ENCODE measurements around the gene EDEM1. TPM values are rescaled to one million over a fixed set of nuclear protein-coding genes. Genes with fewer than 3 reads are reported as not detected.

The EDEM1 gene
- total RNA-seq, 1 donor from 2014 or later: 88.6 TPM

GRCh38 chr3:5198313-5198677, 10.8 kb downstream of the EDEM1 start:
- Histone ChIP-seq H3K27me3 (no peaks in the 10 kb centered on the region), H3K4me1 (peaks cover 59% of the 10 kb centered on the region), H3K9me3 (no peaks in the 10 kb centered on the region), H3K4me3 (no peak overlapping the region), H3K27ac (peak overlapping the region; percentile 31), H3K36me3 (peaks cover 61% of the 10 kb centered on the region)
- intact Hi-C loops (cut with DNase I): no loop called here
- DNase-seq (no peak), ATAC-seq (no peak)
- no peak for TF ChIP-seq CTCF (IDR thresholded peaks at IDR 0.05)

GRCh38 chr3:5198986-5199731, 11.7 kb downstream of the EDEM1 start:
- H3K9me3 ChIP-seq: no peaks in the 10 kb centered on the region
- peak overlapping the region; percentile 44 for H3K27ac ChIP-seq
- no peak overlapping the region for H3K4me3 ChIP-seq
- intact Hi-C loops (cut with DNase I): no loop called here
- no peak for DNase-seq
- ATAC-seq: peak; percentile 44
- H3K4me1 ChIP-seq: peaks cover 53% of the 10 kb centered on the region
- no peaks in the 10 kb centered on the region for H3K27me3 ChIP-seq
- TF ChIP-seq CTCF (IDR thresholded peaks at IDR 0.05): no peak
- H3K36me3 ChIP-seq: peaks cover 69% of the 10 kb centered on the region

GRCh38 chr3:5201536-5201935, 14.0 kb downstream of the EDEM1 start:
- H3K4me1 ChIP-seq: peaks cover 29% of the 10 kb centered on the region
- no peak for ATAC-seq
- TF ChIP-seq CTCF (IDR thresholded peaks at IDR 0.05): no peak
- H3K36me3 ChIP-seq: peaks cover 84% of the 10 kb centered on the region
- intact Hi-C loops (cut with DNase I): no loop called here
- H3K9me3 ChIP-seq: no peaks in the 10 kb centered on the region
- no peak overlapping the region for H3K27ac ChIP-seq
- H3K4me3 ChIP-seq: no peak overlapping the region
- H3K27me3 ChIP-seq: no peaks in the 10 kb centered on the region
- DNase-seq: no peak

DNA sequence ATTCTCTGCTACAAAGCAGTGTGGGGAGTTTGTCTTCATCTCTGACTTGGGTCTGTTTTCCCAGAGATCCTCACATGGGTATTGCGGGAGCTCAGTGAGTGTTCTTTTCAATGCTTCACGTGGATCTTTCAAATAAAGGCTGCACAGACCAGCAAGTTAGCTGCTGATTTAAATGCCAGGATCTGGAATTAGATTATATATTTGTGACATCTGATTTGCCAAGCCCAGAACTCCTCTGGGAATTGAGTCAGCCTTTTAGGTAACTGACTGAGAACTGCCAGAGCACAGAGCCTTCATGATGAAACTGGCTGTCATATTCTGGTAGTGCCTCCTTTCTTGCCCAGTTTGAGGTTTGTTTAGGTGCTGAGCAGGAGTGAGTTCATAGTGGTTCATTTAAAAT, 14.7 kb downstream of the EDEM1 start:
- Histone ChIP-seq H3K36me3 (peaks cover 91% of the 10 kb centered on the region), H3K4me3 (no peak overlapping the region), H3K4me1 (peaks cover 22% of the 10 kb centered on the region), H3K27me3 (no peaks in the 10 kb centered on the region), H3K27ac (no peak overlapping the region), H3K9me3 (no peaks in the 10 kb centered on the region)
- ATAC-seq: no peak
- intact Hi-C loops (cut with DNase I): no loop called here
- TF ChIP-seq CTCF (IDR thresholded peaks at IDR 0.05): no peak
- DNase-seq: no peak

DNA sequence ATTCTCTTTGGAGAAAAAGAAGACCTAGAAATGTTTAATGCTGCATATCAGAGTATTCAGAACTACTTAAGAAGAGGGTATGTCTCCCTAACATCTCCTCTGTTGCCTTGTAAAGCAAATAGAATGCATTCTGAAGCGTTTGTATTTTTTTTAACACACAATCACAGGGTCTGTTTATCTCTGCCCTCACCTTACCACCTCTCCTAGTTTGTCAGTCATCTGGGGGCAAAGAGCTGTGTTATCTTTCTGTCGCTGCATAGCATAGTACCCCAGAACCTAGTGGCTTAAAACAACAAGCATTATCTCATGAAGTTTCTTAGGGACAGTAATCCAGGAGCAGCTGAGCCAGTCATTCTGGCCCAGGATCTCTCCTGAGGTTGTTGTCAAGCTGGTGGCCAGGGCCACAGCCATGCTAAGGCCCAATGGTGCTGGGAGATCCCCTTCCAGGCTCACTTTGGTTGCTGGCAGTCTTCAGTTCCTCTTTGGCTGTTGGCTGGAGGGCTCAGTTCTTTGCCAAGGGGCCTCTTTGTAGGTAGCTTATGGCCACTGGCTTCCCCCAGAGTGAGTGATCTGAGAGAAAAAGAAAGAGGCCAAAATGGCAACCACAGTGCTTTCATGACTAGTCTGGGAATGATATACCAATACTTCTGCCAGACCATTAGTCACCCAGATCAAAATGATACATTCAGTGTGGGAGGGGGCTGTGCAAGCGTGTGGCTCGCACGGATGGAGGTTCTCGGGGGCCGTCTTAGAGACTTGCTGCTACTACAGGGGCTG, 17.8 kb downstream of the EDEM1 start:
- Histone ChIP-seq H3K4me1 (no peaks in the 10 kb centered on the region), H3K9me3 (no peaks in the 10 kb centered on the region), H3K27ac (no peak overlapping the region), H3K27me3 (no peaks in the 10 kb centered on the region), H3K36me3 (peaks cover 100% of the 10 kb centered on the region), H3K4me3 (no peak overlapping the region)
- no peak for TF ChIP-seq CTCF (IDR thresholded peaks at IDR 0.05)
- DNase-seq (no peak), ATAC-seq (no peak)
- intact Hi-C loops (cut with DNase I): no loop called here

All from upper lobe of right lung (tissue), 1 donor.